C4-2B (cell line): Measurements from ENCODE around the gene PTPRU.

ENCODE experiments used
- ZFX ChIP-seq: fragments of 450-650 bp; IDR thresholded peaks from 2 replicates; pipeline ENCODE4 v1.6.1; 2017
- TF ChIP-seq, protein P1 (sequence below): fragments of 450-650 bp; conservative IDR thresholded peaks from 2 replicates; pipeline ENCODE4 v1.5.1; 2017; ENCODE audit warnings: mild to moderate bottlenecking

DNA sequence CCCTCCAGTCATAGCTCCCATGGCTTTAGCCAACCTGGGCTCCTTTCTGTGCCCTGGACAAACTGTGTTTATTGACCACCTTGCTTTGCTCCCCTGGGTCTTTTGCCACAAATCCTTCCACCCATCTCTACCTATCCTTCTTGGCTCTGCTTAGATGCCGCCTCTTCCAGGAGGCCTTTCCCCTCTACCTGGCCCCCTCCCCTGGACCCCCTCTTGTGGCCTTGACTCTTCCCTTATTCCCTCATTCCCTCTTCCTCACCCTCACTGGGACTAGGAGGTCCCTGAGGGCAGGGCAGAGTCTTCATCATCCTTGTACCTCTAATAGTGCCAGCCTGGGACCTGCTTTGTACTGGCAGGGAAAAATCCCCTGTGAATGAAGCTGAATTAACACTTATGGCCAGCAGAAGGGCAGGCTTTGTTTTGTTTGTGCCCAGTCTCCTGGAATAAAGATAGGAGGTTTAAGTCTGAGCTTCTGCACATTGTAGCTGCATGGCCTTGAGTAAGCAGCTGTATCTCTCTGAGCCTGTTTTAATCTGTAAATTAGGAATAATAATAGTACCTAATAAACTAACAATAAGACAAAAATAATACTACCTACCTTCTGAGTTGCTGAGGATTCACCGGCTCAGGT lies 13.7 kb downstream of the PTPRU start:
- TF ChIP-seq, protein P1, sequence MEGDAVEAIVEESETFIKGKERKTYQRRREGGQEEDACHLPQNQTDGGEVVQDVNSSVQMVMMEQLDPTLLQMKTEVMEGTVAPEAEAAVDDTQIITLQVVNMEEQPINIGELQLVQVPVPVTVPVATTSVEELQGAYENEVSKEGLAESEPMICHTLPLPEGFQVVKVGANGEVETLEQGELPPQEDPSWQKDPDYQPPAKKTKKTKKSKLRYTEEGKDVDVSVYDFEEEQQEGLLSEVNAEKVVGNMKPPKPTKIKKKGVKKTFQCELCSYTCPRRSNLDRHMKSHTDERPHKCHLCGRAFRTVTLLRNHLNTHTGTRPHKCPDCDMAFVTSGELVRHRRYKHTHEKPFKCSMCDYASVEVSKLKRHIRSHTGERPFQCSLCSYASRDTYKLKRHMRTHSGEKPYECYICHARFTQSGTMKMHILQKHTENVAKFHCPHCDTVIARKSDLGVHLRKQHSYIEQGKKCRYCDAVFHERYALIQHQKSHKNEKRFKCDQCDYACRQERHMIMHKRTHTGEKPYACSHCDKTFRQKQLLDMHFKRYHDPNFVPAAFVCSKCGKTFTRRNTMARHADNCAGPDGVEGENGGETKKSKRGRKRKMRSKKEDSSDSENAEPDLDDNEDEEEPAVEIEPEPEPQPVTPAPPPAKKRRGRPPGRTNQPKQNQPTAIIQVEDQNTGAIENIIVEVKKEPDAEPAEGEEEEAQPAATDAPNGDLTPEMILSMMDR, result no peak
- TF ChIP-seq ZFX, result no peak
